NB4 (cell line): ENCODE results near the gene PLXNC1.

ENCODE experiments used
- DNase-seq: peaks from one replicate; pipeline ENCODE4 v3.0.0; 2010; ENCODE audit warnings: low read depth
- H3K4me3 ChIP-seq: one replicate; pipeline ENCODE4 v1.5.1; 2011; ENCODE audit warnings: mild to moderate bottlenecking, low read depth, low read length, moderate library complexity
- CTCF ChIP-seq: IDR thresholded peaks from one replicate; pipeline ENCODE4 v1.5.1; 2012; ENCODE audit warnings: low read depth, low read length
- MAX ChIP-seq: IDR thresholded peaks from 2 replicates; pipeline ENCODE4 v1.6.1; 2011; ENCODE audit warnings: low read depth, low read length
- MYC ChIP-seq: IDR thresholded peaks from 2 replicates; pipeline ENCODE4 v1.6.1; 2011; ENCODE audit warnings: low read depth, low read length
- POLR2A ChIP-seq: IDR thresholded peaks from 2 replicates; pipeline ENCODE4 v1.6.1; 2011; ENCODE audit warnings: mild to moderate bottlenecking; ENCODE audit not compliant: insufficient read length; ENCODE audit errors: extremely low read depth

PLXNC1 gene

GRCh38 chr12:94287245-94287628 is 138.9 kb downstream of the PLXNC1 start:
- DNase-seq: no peak
- TF ChIP-seq MYC: no peak
- TF ChIP-seq MAX: no peak
- TF ChIP-seq POLR2A: no peak
- no peak for TF ChIP-seq CTCF
- no peak overlapping the region for H3K4me3 ChIP-seq

- DNase-seq: no peak
- no peak overlapping the region for H3K4me3 ChIP-seq
- no peak for TF ChIP-seq MAX
- no peak for TF ChIP-seq POLR2A
- TF ChIP-seq CTCF: no peak
- no peak for TF ChIP-seq MYC
These were observed 141.3 kb downstream of the PLXNC1 start for GRCh38 chr12:94289461-94290312.

GRCh38 chr12:94290353-94290752 is 142.0 kb downstream of the PLXNC1 start:
- TF ChIP-seq CTCF (peak; percentile 0), POLR2A (no peak)
- no peak for DNase-seq
- H3K4me3 ChIP-seq: no peak overlapping the region

- TF ChIP-seq MYC (no peak), MAX (no peak), POLR2A (no peak), CTCF (no peak)
- no peak overlapping the region for H3K4me3 ChIP-seq
- no peak for DNase-seq
These were observed 148.8 kb downstream of the PLXNC1 start for GRCh38 chr12:94297096-94297699.

GRCh38 chr12:94297876-94298505 is 149.6 kb downstream of the PLXNC1 start:
- no peak for DNase-seq
- no peak overlapping the region for H3K4me3 ChIP-seq
- TF ChIP-seq MAX (no peak), CTCF (no peak), POLR2A (no peak), MYC (no peak)
